Pons (tissue), 1 donor: ENCODE measurements around the gene POLR1B.
"Not testable (repeated sequence)": the region's sequence is repeated elsewhere in the genome, so short reads cannot be mapped to it uniquely, and the experiment has no call there.

Experiments
- DNase-seq: peaks from one replicate; pipeline ENCODE4 v3.0.0-alpha.2; 2016; ENCODE audit warnings: low spot score

POLR1B gene

DNA sequence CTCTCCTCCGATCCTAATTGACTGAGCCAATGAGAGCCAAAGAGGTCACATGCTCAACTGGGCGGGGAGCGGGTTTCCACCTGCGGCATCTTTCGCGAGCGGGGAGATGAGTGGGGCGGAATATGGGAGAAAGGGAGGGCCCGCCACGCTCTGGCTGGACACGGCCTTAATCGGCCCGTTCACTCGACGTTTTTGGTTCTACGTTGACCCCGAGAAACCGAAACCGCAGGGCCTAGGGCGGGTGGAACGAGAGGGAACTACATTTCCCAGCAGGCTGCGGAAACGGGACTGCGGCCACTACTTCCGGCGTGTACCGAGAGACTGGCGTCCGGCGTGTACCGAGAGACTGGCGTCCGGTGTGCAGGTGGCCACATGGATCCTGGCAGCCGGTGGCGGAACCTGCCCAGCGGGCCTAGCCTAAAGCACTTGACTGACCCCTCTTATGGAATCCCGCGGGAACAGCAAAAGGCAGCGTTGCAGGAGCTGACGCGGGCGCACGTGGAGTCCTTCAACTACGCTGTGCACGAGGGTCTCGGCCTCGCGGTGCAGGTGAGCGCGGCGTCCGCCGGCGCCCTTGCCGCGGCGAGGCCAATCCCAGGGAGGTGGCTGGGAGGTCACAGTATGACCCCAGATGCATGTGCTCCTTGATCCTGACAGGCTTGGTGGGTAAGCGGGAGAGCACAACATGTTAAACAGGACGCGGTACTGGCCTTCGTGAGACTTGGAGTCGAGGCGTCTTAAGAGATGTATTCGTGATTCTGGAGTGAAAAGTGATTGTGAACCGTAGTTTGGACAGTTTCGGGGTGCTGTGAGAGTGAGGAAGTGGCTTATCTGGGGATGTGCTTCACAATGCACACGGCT is at the start of gene POLR1B:
Gene POLR1B, plus strand, starts transcription at position 343 of the 861 bp plus-strand sequence. Its CDS starts 30 bp downstream, at position 373.
- peak; percentile 92 for DNase-seq

DNA sequence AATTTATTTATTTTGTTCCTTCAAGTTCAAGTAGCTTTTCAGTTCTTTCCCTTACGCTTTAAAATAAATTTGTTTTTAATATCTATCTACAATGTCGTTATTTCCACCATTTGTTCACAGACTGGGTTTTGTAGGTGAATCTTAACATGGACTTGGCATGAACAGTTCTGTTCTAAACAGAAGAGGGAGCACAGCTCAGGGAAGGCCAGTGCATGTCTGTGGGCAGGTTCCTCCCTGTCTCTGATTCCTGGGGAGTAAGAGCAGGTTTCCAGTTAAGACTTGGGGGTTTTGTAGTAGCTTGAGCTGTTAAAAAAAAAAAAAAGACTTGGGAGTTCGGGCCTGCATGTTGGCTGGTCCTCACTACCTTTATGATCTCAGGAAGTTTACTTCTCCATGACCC is 49.2 kb upstream of the POLR1B start:
- peak; percentile 22 for DNase-seq

- DNase-seq: peak; percentile 36
Measured at GRCh38 chr2:112493858-112494648, 48.2 kb upstream of the POLR1B start.

DNA sequence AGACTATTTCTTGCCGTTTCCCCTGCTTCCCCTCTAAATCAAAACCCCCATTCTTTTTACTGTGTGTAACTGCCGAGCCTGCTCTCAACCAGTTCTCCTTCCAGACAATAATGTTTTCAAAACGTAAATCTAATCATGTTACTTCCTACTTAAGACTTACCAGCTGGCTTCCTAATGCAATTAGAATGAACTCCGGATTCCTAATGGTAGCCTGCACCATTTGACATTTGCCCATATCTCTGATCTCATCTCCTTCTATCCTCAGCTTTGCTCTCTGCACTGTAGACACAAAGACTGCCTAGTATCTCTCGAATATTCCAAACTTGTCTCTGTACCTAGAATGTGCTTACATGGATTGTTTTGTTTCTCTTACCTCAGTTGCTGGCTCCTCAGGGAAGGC is 47.4 kb upstream of the POLR1B start:
- DNase-seq: peak; percentile 17

- not testable (repeated sequence) for DNase-seq
Measured at GRCh38 chr2:112495878-112496277, 46.4 kb upstream of the POLR1B start.

DNA sequence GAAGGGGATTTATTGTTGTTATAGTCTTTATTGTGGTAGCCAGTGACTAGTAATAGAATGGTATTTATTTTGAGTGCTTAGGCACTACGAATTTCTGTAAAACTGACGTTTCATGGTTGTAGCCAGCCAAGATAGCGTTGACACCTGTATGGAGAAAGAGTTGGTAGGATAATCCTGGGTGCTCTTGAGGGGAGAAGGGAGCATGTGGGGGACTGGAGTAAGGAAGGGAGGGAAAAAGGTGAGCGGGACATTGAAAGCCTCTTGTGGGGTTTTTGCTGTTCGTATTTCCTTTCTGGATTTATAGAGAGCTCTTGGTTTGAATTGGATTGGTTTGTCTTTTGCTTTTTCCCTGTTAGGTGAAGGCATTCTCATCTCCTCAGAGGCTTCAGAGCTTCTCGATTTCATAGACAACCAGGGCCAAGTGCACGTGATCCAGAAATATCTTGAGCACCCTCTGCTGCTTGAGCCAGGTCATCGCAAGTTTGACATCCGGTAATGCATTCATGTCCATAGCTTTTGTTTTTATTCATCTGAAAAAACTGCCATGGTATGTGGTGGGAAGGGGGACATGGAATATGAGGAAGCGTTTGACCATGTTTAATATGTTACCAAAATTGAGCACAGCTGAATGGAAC is 41.3 kb upstream of the POLR1B start:
- peak; percentile 62 for DNase-seq

DNA sequence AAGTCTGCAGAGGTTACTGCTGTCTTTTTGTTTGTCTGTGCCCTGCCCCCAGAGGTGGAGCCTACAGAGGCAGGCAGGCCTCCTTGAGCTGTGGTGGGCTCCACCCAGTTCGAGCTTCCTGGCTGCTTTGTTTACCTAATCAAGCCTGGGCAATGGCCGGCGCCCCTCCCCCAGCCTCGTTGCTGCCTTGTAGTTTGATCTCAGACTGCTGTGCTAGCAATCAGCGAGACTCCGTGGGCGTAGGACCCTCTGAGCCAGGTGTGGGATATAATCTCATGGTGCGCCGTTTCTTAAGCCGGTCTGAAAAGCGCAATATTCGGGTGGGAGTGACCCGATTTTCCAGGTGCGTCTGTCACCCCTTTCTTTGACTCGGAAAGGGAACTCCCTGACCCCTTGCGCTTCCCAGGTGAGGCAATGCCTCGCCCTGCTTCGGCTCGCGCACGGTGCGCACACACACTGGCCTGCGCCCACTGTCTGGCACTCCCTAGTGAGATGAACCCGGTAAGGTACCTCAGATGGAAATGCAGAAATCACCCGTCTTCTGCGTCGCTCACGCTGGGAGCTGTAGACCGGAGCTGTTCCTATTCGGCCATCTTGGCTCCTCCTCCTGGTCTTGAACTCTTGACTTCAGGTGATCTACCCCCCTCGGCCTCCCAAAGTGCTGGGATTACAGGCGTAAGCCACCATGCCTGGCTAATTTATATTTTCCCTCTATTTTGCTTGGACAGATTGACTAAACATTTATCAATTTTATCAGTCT is 32.8 kb upstream of the POLR1B start:
- DNase-seq: not testable (repeated sequence)

- DNase-seq: no peak
Measured at GRCh38 chr2:112516801-112517200, 25.5 kb upstream of the POLR1B start.

DNA sequence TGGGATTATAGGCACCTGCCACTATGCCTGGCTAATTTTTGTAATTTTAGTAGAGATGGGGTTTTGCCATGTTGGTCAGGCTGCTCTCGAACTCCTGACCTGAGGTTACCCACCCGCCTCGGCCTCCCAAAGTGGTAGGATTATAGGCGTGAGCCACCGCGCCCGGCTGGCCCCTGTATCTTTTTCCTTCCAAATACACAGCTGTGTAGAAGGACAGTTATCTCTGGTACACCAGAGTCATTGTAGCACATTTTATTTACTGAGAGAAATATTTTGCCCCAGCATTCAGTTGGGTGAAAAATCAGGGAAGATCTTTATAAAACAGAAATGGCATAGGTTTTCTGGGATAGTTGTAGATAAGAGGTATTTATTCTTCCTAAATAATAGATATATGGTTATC is 23.5 kb upstream of the POLR1B start:
- DNase-seq: no peak

- no peak for DNase-seq
Measured at GRCh38 chr2:112519506-112519905, 22.8 kb upstream of the POLR1B start.

- DNase-seq: no peak
Measured at GRCh38 chr2:112520234-112520783, 22.0 kb upstream of the POLR1B start.

- no peak for DNase-seq
Measured at GRCh38 chr2:112523291-112523777, 18.9 kb upstream of the POLR1B start.

DNA sequence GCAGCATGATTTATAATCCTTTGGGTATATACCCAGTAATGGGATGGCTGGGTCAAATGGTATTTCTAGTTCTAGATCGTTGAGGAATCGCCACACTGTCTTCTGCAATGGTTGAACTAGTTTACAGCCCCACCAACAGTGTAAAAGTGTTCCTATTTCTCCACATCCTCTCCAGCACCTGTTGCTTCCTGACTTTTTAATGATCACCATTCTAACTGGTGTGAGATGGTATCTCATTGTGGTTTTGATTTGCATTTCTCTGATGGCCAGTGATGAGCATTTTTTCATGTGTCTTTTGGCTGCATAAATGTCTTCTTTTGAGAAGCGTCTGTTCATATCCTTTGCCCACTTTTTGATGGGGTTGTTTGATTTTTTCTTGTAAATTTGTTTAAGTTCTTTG is 18.0 kb upstream of the POLR1B start:
- not testable (repeated sequence) for DNase-seq

DNA sequence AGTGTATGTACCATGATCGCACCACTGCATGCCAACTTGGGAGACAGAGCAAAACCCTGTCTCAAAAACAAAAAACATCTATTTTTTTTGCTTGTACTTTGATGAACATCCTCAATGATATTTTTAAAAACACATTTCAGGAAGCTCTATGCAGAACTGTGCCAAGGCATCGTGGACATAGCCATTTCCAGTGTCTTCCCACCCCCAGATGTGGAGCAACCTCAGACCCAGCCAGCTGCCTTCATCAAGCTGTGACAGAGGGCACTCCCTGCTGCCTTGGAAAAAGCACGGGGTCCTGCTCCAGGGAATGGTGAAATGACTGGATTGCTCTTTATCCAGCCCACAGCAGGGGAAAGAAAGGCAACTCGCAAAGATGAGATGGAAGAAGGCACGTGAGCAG is 13.7 kb upstream of the POLR1B start:
- no peak for DNase-seq

GRCh38 chr2:112529757-112530156 is 12.5 kb upstream of the POLR1B start:
- peak; percentile 86 for DNase-seq

GRCh38 chr2:112530728-112531127 is 11.5 kb upstream of the POLR1B start:
- DNase-seq: no peak

- DNase-seq: no peak
Measured at GRCh38 chr2:112534826-112535225, 7.4 kb upstream of the POLR1B start.

GRCh38 chr2:112536665-112537064 is 5.6 kb upstream of the POLR1B start:
- DNase-seq: not testable (repeated sequence)

DNA sequence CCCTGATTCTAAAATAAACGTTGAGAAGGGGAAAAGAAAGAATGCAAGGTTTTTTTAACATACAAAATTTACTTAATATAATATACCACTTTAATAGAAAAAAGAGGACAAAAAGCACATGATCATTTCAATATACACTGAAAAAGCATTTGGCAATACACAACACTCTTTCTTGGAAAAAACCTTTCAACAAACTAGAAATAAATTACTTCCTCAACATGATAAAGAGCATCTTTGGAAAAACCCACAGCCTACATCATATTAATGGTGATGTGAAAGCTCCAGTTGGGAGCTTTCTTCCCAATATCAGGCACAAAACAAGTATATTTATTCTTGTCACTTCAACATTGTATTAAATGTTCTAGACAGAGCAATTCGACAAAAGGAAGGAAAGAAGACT is 3.0 kb upstream of the POLR1B start:
- DNase-seq: no peak

GRCh38 chr2:112540906-112541305 is 1.4 kb upstream of the POLR1B start:
- no peak for DNase-seq
